Skeletal muscle tissue (tissue), 4 donors: Measurements from ENCODE around the gene PIK3C3. TPM values are rescaled to one million over a fixed set of nuclear protein-coding genes. Genes with fewer than 3 reads are reported as not detected.
"Not testable (repeated sequence)": the region's sequence is repeated elsewhere in the genome, so short reads cannot be mapped to it uniquely, and the experiment has no call there.

ENCODE experiments used
- H3K27ac ChIP-seq: one replicate; pipeline ENCODE4 v1.7.0; 2013; ENCODE audit warnings: mild to moderate bottlenecking, low read depth, low read length, inconsistent platforms
- H3K27me3 ChIP-seq, 3 donors: one replicate each; pipeline ENCODE4 v1.7.0; 2013; ENCODE audit warnings: low read length in 3 of 3; ENCODE audit not compliant: control insufficient read depth in 3 of 3, insufficient read depth in 3 of 3
- H3K36me3 ChIP-seq, 3 donors: one replicate each; pipeline ENCODE4 v1.7.0; 2013; ENCODE audit warnings: low read length in 3 of 3; ENCODE audit not compliant: control insufficient read depth in 3 of 3, insufficient read depth in 3 of 3
- H3K4me1 ChIP-seq, 3 donors: one replicate each; pipeline ENCODE4 v1.7.0; 2013; ENCODE audit warnings: low read length in 3 of 3, mild to moderate bottlenecking in 3 of 3; ENCODE audit not compliant: control insufficient read depth in 3 of 3, insufficient read depth in 3 of 3
- H3K4me3 ChIP-seq, 3 donors: one replicate each; pipeline ENCODE4 v1.7.0; 2013; ENCODE audit warnings: low read length in 3 of 3
- H3K9ac ChIP-seq, 3 donors: one replicate each; pipeline ENCODE4 v1.7.0; 2013; ENCODE audit warnings: low read length in 3 of 3, mild to moderate bottlenecking in 3 of 3, moderate library complexity in 2 of 3, low read depth in 1 of 3
- H3K9me3 ChIP-seq, 3 donors: one replicate each; pipeline ENCODE4 v1.7.0; 2013; ENCODE audit warnings: low read length in 3 of 3; ENCODE audit not compliant: control insufficient read depth in 3 of 3
- total RNA-seq: library from RNA; depleted of rRNA; stranded (reverse); fragments of >200 nt; gene quantifications from one replicate; pipeline ENCODE4 v1.2.3, GENCODE V29; 2014
- donor health status: Osteomylitis.

Gene PIK3C3
- total RNA-seq, 1 donor from 2014 or later = 50.1 TPM

- Histone ChIP-seq H3K4me1 (no peaks in the 10 kb centered on the region), H3K4me3 (no peak overlapping the region), H3K27ac (no peak overlapping the region), H3K27me3 (no peaks in the 10 kb centered on the region), H3K9me3 (no peaks in the 10 kb centered on the region), H3K9ac (no peak overlapping the region), H3K36me3 (no peaks in the 10 kb centered on the region)
Measured at GRCh38 chr18:42106784-42107183, 151.8 kb downstream of the PIK3C3 start.

GRCh38 chr18:42107287-42107686, 152.3 kb downstream of the PIK3C3 start:
- Histone ChIP-seq H3K36me3 (no peaks in the 10 kb centered on the region), H3K27ac (no peak overlapping the region), H3K9ac (no peak overlapping the region), H3K9me3 (no peaks in the 10 kb centered on the region), H3K4me1 (no peaks in the 10 kb centered on the region), H3K27me3 (no peaks in the 10 kb centered on the region), H3K4me3 (no peak overlapping the region)

- Histone ChIP-seq H3K9ac (no peak overlapping the region), H3K36me3 (no peaks in the 10 kb centered on the region), H3K27ac (no peak overlapping the region), H3K27me3 (no peaks in the 10 kb centered on the region), H3K4me1 (no peaks in the 10 kb centered on the region), H3K9me3 (no peaks in the 10 kb centered on the region), H3K4me3 (no peak overlapping the region)
Measured at GRCh38 chr18:42107691-42108450, 152.8 kb downstream of the PIK3C3 start.

GRCh38 chr18:42112147-42112546, 157.1 kb downstream of the PIK3C3 start:
- not testable (repeated sequence) for H3K4me3 ChIP-seq, H3K27me3 ChIP-seq, H3K27ac ChIP-seq, H3K9me3 ChIP-seq, H3K4me1 ChIP-seq, H3K9ac ChIP-seq, H3K36me3 ChIP-seq

- Histone ChIP-seq H3K4me3 (no peak overlapping the region), H3K9ac (no peak overlapping the region), H3K9me3 (no peaks in the 10 kb centered on the region), H3K27ac (no peak overlapping the region), H3K4me1 (no peaks in the 10 kb centered on the region), H3K36me3 (no peaks in the 10 kb centered on the region), H3K27me3 (no peaks in the 10 kb centered on the region)
Measured at GRCh38 chr18:42112657-42113420, 157.8 kb downstream of the PIK3C3 start.

- no peaks in the 10 kb centered on the region for H3K36me3 ChIP-seq
- no peak overlapping the region for H3K27ac ChIP-seq
- H3K4me1 ChIP-seq = no peaks in the 10 kb centered on the region
- no peaks in the 10 kb centered on the region for H3K9me3 ChIP-seq
- H3K9ac ChIP-seq = no peak overlapping the region
- no peaks in the 10 kb centered on the region for H3K27me3 ChIP-seq
- H3K4me3 ChIP-seq = no peak overlapping the region
Measured at GRCh38 chr18:42113529-42114191, 158.6 kb downstream of the PIK3C3 start.

- H3K36me3 ChIP-seq = no peaks in the 10 kb centered on the region
- H3K4me3 ChIP-seq = peak overlapping the region in 1 of 3 donors; percentile 35
- no peaks in the 10 kb centered on the region for H3K4me1 ChIP-seq
- no peaks in the 10 kb centered on the region for H3K27me3 ChIP-seq
- H3K9ac ChIP-seq = peak overlapping the region in 1 of 3 donors; percentile 2
- H3K27ac ChIP-seq = no peak overlapping the region
- no peaks in the 10 kb centered on the region for H3K9me3 ChIP-seq
Measured at GRCh38 chr18:42114310-42114943, 159.4 kb downstream of the PIK3C3 start.

- H3K27me3 ChIP-seq = no peaks in the 10 kb centered on the region
- H3K27ac ChIP-seq = no peak overlapping the region
- no peaks in the 10 kb centered on the region for H3K9me3 ChIP-seq
- peaks cover 0 to 3% (median 0%) of the 10 kb centered on the region in 3 donors for H3K4me1 ChIP-seq
- H3K9ac ChIP-seq = no peak overlapping the region
- H3K4me3 ChIP-seq = no peak overlapping the region
- no peaks in the 10 kb centered on the region for H3K36me3 ChIP-seq
Measured at GRCh38 chr18:42126586-42126985, 171.6 kb downstream of the PIK3C3 start.

- Histone ChIP-seq H3K4me1 (peaks cover 0 to 3% (median 0%) of the 10 kb centered on the region in 3 donors), H3K4me3 (no peak overlapping the region), H3K36me3 (no peaks in the 10 kb centered on the region), H3K27me3 (no peaks in the 10 kb centered on the region), H3K9ac (no peak overlapping the region), H3K27ac (no peak overlapping the region), H3K9me3 (no peaks in the 10 kb centered on the region)
Measured at GRCh38 chr18:42131066-42131929, 176.3 kb downstream of the PIK3C3 start.
